Keratinocyte (primary cell): ENCODE results near the gene TAF4. TPM values are rescaled to one million over a fixed set of nuclear protein-coding genes. Genes with fewer than 3 reads are reported as not detected.

Experiments
- DNase-seq: peaks from one replicate; pipeline ENCODE4 v3.0.0-alpha.2; 2011; ENCODE audit warnings: low read depth, missing footprints, low spot score
- FAIRE-seq: peaks from 2 replicates; lab custom pipeline; 2011; peaks lifted over from hg19 to GRCh38; lab: Jason Lieb, UNC
- H2AFZ ChIP-seq: 2 replicates; pipeline ENCODE4 v1.6.0; 2012; ENCODE audit warnings: low read length, control low read depth, inconsistent platforms; ENCODE audit not compliant: control insufficient read depth
- H3K27ac ChIP-seq: 2 replicates; pipeline ENCODE4 v1.5.1; 2011; ENCODE audit warnings: low read length; ENCODE audit not compliant: control insufficient read depth, insufficient read depth
- H3K27me3 ChIP-seq: 3 replicates; pipeline ENCODE4 v1.6.0; 2011; ENCODE audit warnings: low read length; ENCODE audit not compliant: control insufficient read depth, insufficient read depth; ENCODE audit errors: extremely low read depth
- H3K36me3 ChIP-seq, 2 experiments: 2 replicates in 1 of 2; 3 replicates in 1 of 2; pipeline ENCODE4 v1.5.1; 2011; ENCODE audit warnings: low read length in 2 of 2, mild to moderate bottlenecking in 1 of 2; ENCODE audit not compliant: control insufficient read depth in 2 of 2, insufficient read depth in 2 of 2; ENCODE audit errors: extremely low read depth in 1 of 2
- H3K4me1 ChIP-seq: 3 replicates; pipeline ENCODE4 v1.5.1; 2011; ENCODE audit warnings: low read length; ENCODE audit not compliant: control insufficient read depth, insufficient read depth; ENCODE audit errors: extremely low read depth
- H3K4me2 ChIP-seq: 3 replicates; pipeline ENCODE4 v1.6.0; 2011; ENCODE audit warnings: low read depth, low read length; ENCODE audit not compliant: control insufficient read depth, insufficient read depth; ENCODE audit errors: extremely low read depth
- H3K4me3 ChIP-seq, 3 experiments: fragments of 200-600 bp in 1 of 3; sonication (generic) in 1 of 3; 2 replicates in 2 of 3; 3 replicates in 1 of 3; pipeline ENCODE4 v1.5.1; 2011 to 2016; ENCODE audit warnings: low read length in 3 of 3, mild to moderate bottlenecking in 3 of 3, control low read depth in 2 of 3, inconsistent platforms in 1 of 3, low read depth in 1 of 3, mixed read lengths in 1 of 3, mixed run types in 1 of 3, moderate library complexity in 1 of 3; ENCODE audit not compliant: control insufficient read depth in 2 of 3, insufficient read depth in 2 of 3; ENCODE audit errors: extremely low read depth in 1 of 3
- H3K79me2 ChIP-seq: 2 replicates; pipeline ENCODE4 v1.6.0; 2012; ENCODE audit warnings: low read length; ENCODE audit not compliant: control insufficient read depth, insufficient read depth
- H3K9ac ChIP-seq: 3 replicates; pipeline ENCODE4 v1.6.0; 2011; ENCODE audit warnings: low read length; ENCODE audit not compliant: control insufficient read depth, insufficient read depth; ENCODE audit errors: extremely low read depth
- H3K9me1 ChIP-seq: 3 replicates; pipeline ENCODE4 v1.6.0; 2011; ENCODE audit warnings: low read length; ENCODE audit not compliant: control insufficient read depth, insufficient read depth; ENCODE audit errors: extremely low read depth
- H3K9me3 ChIP-seq: 2 replicates; pipeline ENCODE4 v1.5.1; 2012; ENCODE audit warnings: low read depth, low read length; ENCODE audit not compliant: control insufficient read depth
- H4K20me1 ChIP-seq: 3 replicates; pipeline ENCODE4 v1.6.0; 2011; ENCODE audit warnings: low read length; ENCODE audit not compliant: control insufficient read depth, insufficient read depth; ENCODE audit errors: extremely low read depth
- CTCF ChIP-seq, 3 experiments: IDR thresholded peaks in 1 of 3; conservative IDR thresholded peaks in 1 of 3; optimal IDR thresholded peaks in 1 of 3; 2 replicates in 2 of 3; 3 replicates in 1 of 3; pipeline versions ENCODE3 to v1.5.1; 2011; ENCODE audit warnings: low read length in 3 of 3, mild to moderate bottlenecking in 3 of 3, moderate library complexity in 2 of 3, control low read depth in 1 of 3, inconsistent platforms in 1 of 3; ENCODE audit not compliant: insufficient read depth in 2 of 3; ENCODE audit errors: extremely low read depth in 1 of 3
- EZH2 ChIP-seq: IDR thresholded peaks from one replicate; pipeline ENCODE4 v1.6.1; 2012; ENCODE audit warnings: inconsistent platforms, mild to moderate bottlenecking, low read length, moderate library complexity
- dilution Hi-C: fragments of 300-500 bp; cut with MboI; formaldehyde crosslinking; loops from one replicate; pipeline ENCODE4 v1.7.0; 2020; ENCODE audit warnings: low sequenced_read_pairs; ENCODE audit not compliant: extremely low pct_ligation_motif_present
- polyA plus RNA-seq, 5 experiments: library from polyadenylated mRNA; depleted of rRNA in 3 of 5; stranded (reverse) in 3 of 5; stranded (forward) in 1 of 5; unstranded in 1 of 5; fragments of >200 nt; gene quantifications; 1 replicate in 1 of 5; 2 replicates in 3 of 5; 3 replicates in 1 of 5; pipeline versions ENCODE4 v1.2.1 to v1.2.3, GENCODE V29; 2011 to 2012; ENCODE audit warnings: missing spikeins in 2 of 5, low read depth in 1 of 5, low replicate concordance in 1 of 5

Gene TAF4
- polyA plus RNA-seq, 1 donor (not counting 4 experiments of a cell fraction or from before 2014, with no cell fraction given): 3.3 TPM

GRCh38 chr20:61927193-61927825 is 138.4 kb downstream of the TAF4 start:
- Histone ChIP-seq H3K4me1 (no peaks in the 10 kb centered on the region), H3K79me2 (no peaks in the 10 kb centered on the region), H2AFZ (no peak overlapping the region), H3K4me3 (no peak overlapping the region), H4K20me1 (no peaks in the 10 kb centered on the region), H3K9ac (no peak overlapping the region), H3K36me3 (no peaks in the 10 kb centered on the region), H3K27me3 (no peaks in the 10 kb centered on the region), H3K9me1 (no peaks in the 10 kb centered on the region), H3K4me2 (no peak overlapping the region), H3K9me3 (no peaks in the 10 kb centered on the region), H3K27ac (no peak overlapping the region)
- no peak for TF ChIP-seq EZH2
- dilution Hi-C loops: no loop called here
- FAIRE-seq (no peak), DNase-seq (no peak)

GRCh38 chr20:61926796-61927192 is 138.9 kb downstream of the TAF4 start:
- Histone ChIP-seq H3K9ac (no peak overlapping the region), H3K9me1 (no peaks in the 10 kb centered on the region), H3K4me2 (no peak overlapping the region), H2AFZ (no peak overlapping the region), H3K27ac (no peak overlapping the region), H3K36me3 (no peaks in the 10 kb centered on the region), H3K27me3 (no peaks in the 10 kb centered on the region), H3K79me2 (no peaks in the 10 kb centered on the region), H4K20me1 (no peaks in the 10 kb centered on the region), H3K9me3 (no peaks in the 10 kb centered on the region), H3K4me1 (no peaks in the 10 kb centered on the region), H3K4me3 (no peak overlapping the region)
- FAIRE-seq: no peak
- TF ChIP-seq EZH2 (no peak), CTCF (optimal IDR thresholded peaks at IDR 0.05 in 1 of 3, IDR thresholded peaks at IDR 0.05 in 1 of 3, conservative IDR thresholded peaks at IDR 0.05 in 1 of 3; ENCODE audit: extremely low read depth in 1 of 3, insufficient read depth in 2 of 3, low read length in 3 of 3) (no peak)
- dilution Hi-C loops: no loop called here
- DNase-seq: no peak

GRCh38 chr20:61926253-61926613 is 139.4 kb downstream of the TAF4 start:
- Histone ChIP-seq H3K4me3 (no peak overlapping the region), H3K36me3 (no peaks in the 10 kb centered on the region), H3K4me2 (no peak overlapping the region), H4K20me1 (no peaks in the 10 kb centered on the region), H3K9me1 (no peaks in the 10 kb centered on the region), H2AFZ (no peak overlapping the region), H3K4me1 (no peaks in the 10 kb centered on the region), H3K9me3 (no peaks in the 10 kb centered on the region), H3K27ac (no peak overlapping the region), H3K9ac (no peak overlapping the region), H3K79me2 (no peaks in the 10 kb centered on the region), H3K27me3 (no peaks in the 10 kb centered on the region)
- FAIRE-seq (no peak), DNase-seq (no peak)
- TF ChIP-seq EZH2 (no peak), CTCF (optimal IDR thresholded peaks at IDR 0.05 in 1 of 3, IDR thresholded peaks at IDR 0.05 in 1 of 3, conservative IDR thresholded peaks at IDR 0.05 in 1 of 3; ENCODE audit: extremely low read depth in 1 of 3, insufficient read depth in 2 of 3, low read length in 3 of 3) (no peak)
- dilution Hi-C loops: no loop called here
